Upper lobe of right lung (tissue), 1 donor: ENCODE results near the gene C12orf76. TPM values are rescaled to one million over a fixed set of nuclear protein-coding genes. Genes with fewer than 3 reads are reported as not detected.
A peak's percentile ranks its signal among the peaks of the same experiment; 100 is the strongest.
"Not testable (repeated sequence)": the region's sequence is repeated elsewhere in the genome, so short reads cannot be mapped to it uniquely, and the experiment has no call there.

Source experiments
- ATAC-seq: fragments of 200-7000 bp; cut with Tn5 transposase; one replicate; pipeline ENCODE4 v1.9.1; 2020; ENCODE audit warnings: mild to moderate bottlenecking, moderate library complexity
- DNase-seq: peaks from one replicate; pipeline ENCODE4 v3.0.0-alpha.2; 2020
- H3K27ac ChIP-seq: fragments of 200-600 bp; one replicate; pipeline ENCODE4 v1.8.0; 2022
- H3K27me3 ChIP-seq: fragments of 200-600 bp; one replicate; pipeline ENCODE4 v1.8.0; 2022; ENCODE audit warnings: mild to moderate bottlenecking
- H3K36me3 ChIP-seq: fragments of 200-600 bp; one replicate; pipeline ENCODE4 v1.8.0; 2022
- H3K4me1 ChIP-seq: fragments of 200-600 bp; one replicate; pipeline ENCODE4 v1.8.0; 2022
- H3K4me3 ChIP-seq: fragments of 200-600 bp; one replicate; pipeline ENCODE4 v1.8.0; 2022; ENCODE audit warnings: mild to moderate bottlenecking
- H3K9me3 ChIP-seq: fragments of 200-600 bp; one replicate; pipeline ENCODE4 v1.8.0; 2022
- CTCF ChIP-seq: fragments of 200-600 bp; IDR thresholded peaks from one replicate; pipeline ENCODE4 v1.8.0; 2022; ENCODE audit warnings: antibody characterized with exemption
- intact Hi-C: fragments of 100-400 bp; cut with DNase I; formaldehyde crosslinking; loops from one replicate; pipeline ENCODE4 v1.11.0; 2022
- total RNA-seq: library from RNA; stranded (reverse); fragmentation: NEBNext Ultra II Directional; extraction: Animal tissue kit (Norgen Biotek cat#: 25700); gene quantifications from one replicate; pipeline ENCODE4 v1.2.1, GENCODE V29; 2021
- donor health status: DM: no; HTN: yes; CAD: no; lungs with severe emphysema.

Gene C12orf76
- total RNA-seq, 1 donor from 2014 or later: 25.0 TPM

- Histone ChIP-seq H3K4me1 (peaks cover 13% of the 10 kb centered on the region), H3K27me3 (no peaks in the 10 kb centered on the region), H3K4me3 (no peak overlapping the region), H3K27ac (no peak overlapping the region), H3K36me3 (no peaks in the 10 kb centered on the region), H3K9me3 (no peaks in the 10 kb centered on the region)
- no peak for ATAC-seq
- intact Hi-C loops: no loop called here
- no peak for DNase-seq
- TF ChIP-seq CTCF: no peak
These were observed 25.8 kb upstream of the C12orf76 start for GRCh38 chr12:110074089-110074488.

GRCh38 chr12:110073049-110073831 is 24.9 kb upstream of the C12orf76 start:
- no peaks in the 10 kb centered on the region for H3K36me3 ChIP-seq
- peaks cover 13% of the 10 kb centered on the region for H3K4me1 ChIP-seq
- no peak for TF ChIP-seq CTCF
- DNase-seq (peak; percentile 71), ATAC-seq (peak; percentile 61)
- peak overlapping the region; percentile 0 for H3K27ac ChIP-seq
- no peaks in the 10 kb centered on the region for H3K27me3 ChIP-seq
- no peaks in the 10 kb centered on the region for H3K9me3 ChIP-seq
- peak overlapping the region; percentile 46 for H3K4me3 ChIP-seq
- intact Hi-C loops: no loop called here

- H3K4me3 ChIP-seq: peak overlapping the region; percentile 46
- not testable (repeated sequence) for DNase-seq, H3K27ac ChIP-seq
These were observed 24.3 kb upstream of the C12orf76 start for GRCh38 chr12:110072636-110073035.

GRCh38 chr12:110071967-110072366 is 23.6 kb upstream of the C12orf76 start:
- H3K4me3 ChIP-seq: no peak overlapping the region
- DNase-seq (no peak), ATAC-seq (no peak)
- no peaks in the 10 kb centered on the region for H3K36me3 ChIP-seq
- H3K27me3 ChIP-seq: no peaks in the 10 kb centered on the region
- no peak overlapping the region for H3K27ac ChIP-seq
- TF ChIP-seq CTCF: no peak
- intact Hi-C loops: no loop called here
- H3K9me3 ChIP-seq: no peaks in the 10 kb centered on the region
- peaks cover 13% of the 10 kb centered on the region for H3K4me1 ChIP-seq

More at GRCh38 chr12:110072636-110073035, 24.3 kb upstream of the C12orf76 start:
- H3K9me3 ChIP-seq, intact Hi-C loops, ATAC-seq, H3K36me3 ChIP-seq, H3K27me3 ChIP-seq: not testable (repeated sequence)
- peaks cover 13% of the 10 kb centered on the region for H3K4me1 ChIP-seq

GRCh38 chr12:110071504-110071903 is 23.2 kb upstream of the C12orf76 start:
- Histone ChIP-seq H3K27ac (no peak overlapping the region), H3K9me3 (no peaks in the 10 kb centered on the region), H3K4me3 (no peak overlapping the region), H3K36me3 (no peaks in the 10 kb centered on the region), H3K4me1 (peaks cover 13% of the 10 kb centered on the region), H3K27me3 (no peaks in the 10 kb centered on the region)
- DNase-seq (no peak), ATAC-seq (no peak)
- TF ChIP-seq CTCF: no peak
- intact Hi-C loops: no loop called here

- intact Hi-C loops: no loop called here
- no peak overlapping the region for H3K4me3 ChIP-seq
These were observed 20.3 kb upstream of the C12orf76 start for GRCh38 chr12:110068654-110069053.

GRCh38 chr12:110068115-110068514 is 19.8 kb upstream of the C12orf76 start:
- H3K9me3 ChIP-seq, H3K36me3 ChIP-seq, H3K4me1 ChIP-seq, H3K4me3 ChIP-seq, H3K27me3 ChIP-seq, H3K27ac ChIP-seq, intact Hi-C loops, ATAC-seq, DNase-seq: not testable (repeated sequence)

More at GRCh38 chr12:110068654-110069053, 20.3 kb upstream of the C12orf76 start:
- TF ChIP-seq CTCF: no peak
- no peaks in the 10 kb centered on the region for H3K9me3 ChIP-seq
- H3K27me3 ChIP-seq: no peaks in the 10 kb centered on the region
- no peaks in the 10 kb centered on the region for H3K36me3 ChIP-seq
- no peak for ATAC-seq
- DNase-seq: no peak
- peaks cover 11% of the 10 kb centered on the region for H3K4me1 ChIP-seq
- no peak overlapping the region for H3K27ac ChIP-seq
